Measurements from ENCODE around the gene IMMT. TPM values are rescaled to one million over a fixed set of nuclear protein-coding genes. Genes with fewer than 3 reads are reported as not detected.

IMMT gene
- total and polyA plus RNA-seq, 2 experiments from 2014 or later: 71.0 to 96.7 TPM

DNA sequence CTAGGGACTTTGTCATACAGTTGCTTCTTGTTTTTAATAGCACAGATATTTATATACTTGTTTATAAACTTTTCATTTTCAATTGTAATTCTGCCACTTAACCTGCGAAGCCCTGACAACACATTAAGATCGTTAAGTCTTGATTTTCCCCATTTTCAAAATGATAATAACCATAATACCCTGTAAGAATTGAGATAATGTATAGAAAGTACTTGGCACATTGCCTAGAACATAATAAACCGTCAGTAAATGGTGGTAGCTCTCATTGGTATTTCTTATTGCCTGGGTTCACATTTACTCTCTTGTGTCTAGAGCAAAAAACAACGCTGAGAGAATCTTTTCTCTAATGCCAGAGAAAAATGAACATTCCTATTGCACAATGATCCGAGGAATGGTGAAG, 70.6 kb downstream of the IMMT start (continued):
- no peak for TF ChIP-seq JUNB (IDR thresholded peaks at IDR 0.05; ENCODE audit: unreplicated experiment)
- TF ChIP-seq ETS1 (IDR thresholded peaks at IDR 0.05): no peak
- no peak for TF ChIP-seq POLR2AphosphoS5 (IDR thresholded peaks at IDR 0.05; ENCODE audit: low read depth)

DNA sequence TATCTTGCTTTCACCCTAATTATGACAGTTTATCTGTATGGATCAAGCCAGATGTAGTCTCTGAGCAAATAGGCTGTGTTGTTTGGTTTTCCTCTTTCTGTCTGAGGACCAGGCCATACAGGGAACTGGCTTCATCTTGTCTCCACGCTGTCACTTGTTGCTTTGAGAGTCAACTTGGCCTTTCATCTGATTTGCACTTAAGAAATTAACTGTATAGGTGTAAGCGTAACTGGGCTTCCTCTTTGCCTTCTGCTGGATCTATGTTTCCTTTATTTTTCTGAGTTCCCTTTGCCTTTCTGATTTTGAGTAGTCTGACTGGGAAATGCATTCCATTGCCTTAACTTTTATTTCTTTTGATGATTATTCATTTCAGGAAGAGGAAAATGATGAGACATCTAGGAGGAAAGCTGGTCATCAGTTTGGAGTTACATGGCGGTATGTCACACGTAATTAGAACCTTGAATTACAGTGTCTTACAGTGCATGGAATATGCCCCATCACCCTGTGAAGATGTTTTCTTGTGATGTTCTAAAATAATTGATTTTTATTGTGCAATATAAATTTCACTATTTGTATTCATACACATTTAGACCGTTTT, 71.8 kb downstream of the IMMT start:
- DNase-seq (ENCODE audit: low spot score) (no peak), ATAC-seq (no peak)
- H3K4me3 Mint-ChIP-seq: no peak overlapping the region
- Histone ChIP-seq H3F3A (replicated peaks; ENCODE audit: low read depth) (no peaks in the 10 kb centered on the region), H4K20me1 (replicated peaks; ENCODE audit: insufficient read depth) (peaks cover 14% of the 10 kb centered on the region), H3K79me2 (replicated peaks; ENCODE audit: insufficient read depth) (peaks cover 11% of the 10 kb centered on the region), H3K4me2 (no peak overlapping the region), H3K4me1 (ENCODE audit: insufficient read depth) (no peaks in the 10 kb centered on the region), H3K36me3 (ENCODE audit: insufficient read depth) (peaks cover 95% of the 10 kb centered on the region), H3K27me3 (ENCODE audit: insufficient read depth) (no peaks in the 10 kb centered on the region), H3K4me3 (no peak overlapping the region), H2AFZ (no peak overlapping the region), H3K27ac (ENCODE audit: low read depth) (no peak overlapping the region), H3K9me2 (ENCODE audit: insufficient read depth) (no peaks in the 10 kb centered on the region)
- H3K9me3 Mint-ChIP-seq: no peaks in the 10 kb centered on the region
- peaks cover 93% of the 10 kb centered on the region for H3K36me3 Mint-ChIP-seq (ENCODE audit: low read depth)
- no peaks in the 10 kb centered on the region for H3K4me1 Mint-ChIP-seq
- H3K27me3 Mint-ChIP-seq (ENCODE audit: insufficient read depth, low read depth, poor library complexity): no peaks in the 10 kb centered on the region
- H3K27ac Mint-ChIP-seq: no peak overlapping the region
- TF ChIP-seq ZNF462 (CRISPR knock-in tag; IDR thresholded peaks at IDR 0.05) (no peak), EZH2phosphoT487 (IDR thresholded peaks at IDR 0.05; ENCODE audit: unreplicated experiment) (no peak), CREB1 (CRISPR knock-in tag; IDR thresholded peaks at IDR 0.05; ENCODE audit: low read depth) (no peak), JUNB (IDR thresholded peaks at IDR 0.05; ENCODE audit: unreplicated experiment) (no peak), ZNF331 (CRISPR knock-in tag; IDR thresholded peaks at IDR 0.05; ENCODE audit: low read depth) (no peak), ETS1 (IDR thresholded peaks at IDR 0.05) (no peak), POLR2AphosphoS5 (IDR thresholded peaks at IDR 0.05; ENCODE audit: low read depth) (no peak), ZNF114 (CRISPR knock-in tag; IDR thresholded peaks at IDR 0.05) (no peak), EZH2 (IDR thresholded peaks at IDR 0.05; ENCODE audit: low read depth, unreplicated experiment) (no peak), STAT1 (IDR thresholded peaks at IDR 0.05; ENCODE audit: unreplicated experiment) (no peak), NANOG (IDR thresholded peaks at IDR 0.05; ENCODE audit: borderline replicate concordance) (no peak)
- TF ChIP-seq, protein P1, sequence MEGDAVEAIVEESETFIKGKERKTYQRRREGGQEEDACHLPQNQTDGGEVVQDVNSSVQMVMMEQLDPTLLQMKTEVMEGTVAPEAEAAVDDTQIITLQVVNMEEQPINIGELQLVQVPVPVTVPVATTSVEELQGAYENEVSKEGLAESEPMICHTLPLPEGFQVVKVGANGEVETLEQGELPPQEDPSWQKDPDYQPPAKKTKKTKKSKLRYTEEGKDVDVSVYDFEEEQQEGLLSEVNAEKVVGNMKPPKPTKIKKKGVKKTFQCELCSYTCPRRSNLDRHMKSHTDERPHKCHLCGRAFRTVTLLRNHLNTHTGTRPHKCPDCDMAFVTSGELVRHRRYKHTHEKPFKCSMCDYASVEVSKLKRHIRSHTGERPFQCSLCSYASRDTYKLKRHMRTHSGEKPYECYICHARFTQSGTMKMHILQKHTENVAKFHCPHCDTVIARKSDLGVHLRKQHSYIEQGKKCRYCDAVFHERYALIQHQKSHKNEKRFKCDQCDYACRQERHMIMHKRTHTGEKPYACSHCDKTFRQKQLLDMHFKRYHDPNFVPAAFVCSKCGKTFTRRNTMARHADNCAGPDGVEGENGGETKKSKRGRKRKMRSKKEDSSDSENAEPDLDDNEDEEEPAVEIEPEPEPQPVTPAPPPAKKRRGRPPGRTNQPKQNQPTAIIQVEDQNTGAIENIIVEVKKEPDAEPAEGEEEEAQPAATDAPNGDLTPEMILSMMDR (conservative IDR thresholded peaks at IDR 0.05; ENCODE audit: low read depth in 2 of 2): no peak
